ENCODE data around the gene DENND2A. TPM values are rescaled to one million over a fixed set of nuclear protein-coding genes. Genes with fewer than 3 reads are reported as not detected.

The DENND2A gene
- total and polyA plus RNA-seq, 3 experiments from 2014 or later: not detected

Other genes starting within 250 kb of the DENND2A start
- gene SLC37A3, start 242.3 kb downstream of the DENND2A start, total RNA-seq: 10 to 100 TPM; 56.6 to 57.2 TPM
- 12.0 TPM for gene SLC37A3, start 242.3 kb downstream of the DENND2A start, polyA plus RNA-seq
- gene RAB19, start 236.8 kb downstream of the DENND2A start, total RNA-seq: 10 to 100 TPM in 1 of 2 experiments, 1 to 10 TPM in 1; 7.5 to 10.4 TPM
- gene RAB19, start 236.8 kb downstream of the DENND2A start, polyA plus RNA-seq: 2.0 TPM
- 10 to 100 TPM; 66.3 to 67.5 TPM for gene MKRN1, start 161.3 kb downstream of the DENND2A start, total RNA-seq
- 115 TPM for gene MKRN1, start 161.3 kb downstream of the DENND2A start, polyA plus RNA-seq
- 10 to 100 TPM; 34.2 to 34.5 TPM for gene ADCK2, start 32.1 kb upstream of the DENND2A start, total RNA-seq
- 32.5 TPM for gene ADCK2, start 32.1 kb upstream of the DENND2A start, polyA plus RNA-seq
- gene NDUFB2, start 55.9 kb upstream of the DENND2A start, total RNA-seq: 100 to 1,000 TPM; 209 to 231 TPM
- gene NDUFB2, start 55.9 kb upstream of the DENND2A start, polyA plus RNA-seq: 464 TPM

All from CD8-positive, alpha-beta memory T cell (primary cell).